CD14-positive monocyte (primary cell): ENCODE results near the gene HS6ST3. TPM values are rescaled to one million over a fixed set of nuclear protein-coding genes. Genes with fewer than 3 reads are reported as not detected.
"Not testable (repeated sequence)": the region's sequence is repeated elsewhere in the genome, so short reads cannot be mapped to it uniquely, and the experiment has no call there.

Experiments used
- DNase-seq, 3 donors: peaks; one replicate each; pipeline ENCODE4 v3.0.0-alpha.2; 2011 to 2022
- H2AFZ ChIP-seq: 2 replicates; pipeline ENCODE4 v1.6.0; 2012; ENCODE audit warnings: mild to moderate bottlenecking, low read depth, low read length, inconsistent platforms; ENCODE audit not compliant: insufficient read depth, poor library complexity, severe bottlenecking
- H3K27ac ChIP-seq, 2 donors: 1 replicate in 1 of 2; 2 replicates in 1 of 2; pipeline ENCODE4 v1.5.1; 2012 to 2013; ENCODE audit warnings: low read length in 2 of 2, control low read depth in 1 of 2, inconsistent platforms in 1 of 2, low read depth in 1 of 2, mild to moderate bottlenecking in 1 of 2
- H3K27me3 ChIP-seq, 2 donors: one replicate each; pipeline versions ENCODE4 v1.6.0 to v1.6.1; 2011 to 2013; ENCODE audit warnings: low read length in 2 of 2; ENCODE audit not compliant: control insufficient read depth in 2 of 2, insufficient read depth in 2 of 2
- H3K36me3 ChIP-seq, 2 donors: replicated peaks in 1 of 2; 1 replicate in 1 of 2; 2 replicates in 1 of 2; pipeline versions ENCODE4 v1.5.1 to v1.6.1; 2012 to 2013; ENCODE audit warnings: low read length in 2 of 2, control low read depth in 1 of 2, inconsistent platforms in 1 of 2, mild to moderate bottlenecking in 1 of 2; ENCODE audit not compliant: insufficient read depth in 2 of 2, control insufficient read depth in 1 of 2
- H3K4me1 ChIP-seq, 2 donors: 1 replicate in 1 of 2; 2 replicates in 1 of 2; pipeline versions ENCODE4 v1.5.1 to v1.6.1; 2012 to 2013; ENCODE audit warnings: low read length in 2 of 2, control low read depth in 1 of 2, inconsistent platforms in 1 of 2, mild to moderate bottlenecking in 1 of 2, moderate library complexity in 1 of 2; ENCODE audit not compliant: insufficient read depth in 2 of 2, control insufficient read depth in 1 of 2
- H3K4me2 ChIP-seq: replicated peaks from 2 replicates; pipeline ENCODE3; 2012; ENCODE audit warnings: low read length, moderate library complexity, mild to moderate bottlenecking; ENCODE audit not compliant: poor library complexity, severe bottlenecking; ENCODE audit errors: extremely low read depth
- H3K4me3 ChIP-seq, 3 experiments: fragments of 200-600 bp in 1 of 3; sonication (generic) in 1 of 3; replicated peaks in 1 of 3; 1 replicate in 2 of 3; 2 replicates in 1 of 3; pipeline ENCODE4 v1.5.1; 2011 to 2013; ENCODE audit warnings: low read length in 3 of 3, mild to moderate bottlenecking in 3 of 3, control low read depth in 2 of 3, low read depth in 2 of 3, inconsistent platforms in 1 of 3, moderate library complexity in 1 of 3
- H3K79me2 ChIP-seq: 2 replicates; pipeline ENCODE4 v1.6.0; 2012; ENCODE audit warnings: mild to moderate bottlenecking, control low read depth, inconsistent platforms, low read length, moderate library complexity; ENCODE audit not compliant: insufficient read depth
- H3K9ac ChIP-seq: 2 replicates; pipeline ENCODE4 v1.6.0; 2017; ENCODE audit warnings: low read length, mild to moderate bottlenecking; ENCODE audit not compliant: insufficient read depth, poor library complexity, severe bottlenecking
- H3K9me3 ChIP-seq, 2 donors: replicated peaks in 1 of 2; 1 replicate in 1 of 2; 2 replicates in 1 of 2; pipeline versions ENCODE4 v1.5.1 to v1.6.1; 2012 to 2013; ENCODE audit warnings: low read length in 2 of 2, control low read depth in 1 of 2; ENCODE audit not compliant: control insufficient read depth in 1 of 2, insufficient read depth in 1 of 2
- H4K20me1 ChIP-seq: 2 replicates; pipeline ENCODE4 v1.6.0; 2012; ENCODE audit warnings: mild to moderate bottlenecking, low read length, control low read depth, moderate library complexity; ENCODE audit not compliant: insufficient read depth
- H3K27ac Mint-ChIP-seq, 7 donors: one replicate each; pipeline ENCODE4 v1.8.0; 2020; ENCODE audit warnings: mild to moderate bottlenecking in 7 of 7, mixed read lengths in 7 of 7, moderate library complexity in 6 of 7, inconsistent platforms in 2 of 7
- H3K27me3 Mint-ChIP-seq, 3 donors: one replicate each; pipeline ENCODE4 v1.8.0; 2021 to 2022; ENCODE audit warnings: low read depth in 3 of 3, mild to moderate bottlenecking in 3 of 3, mixed read lengths in 3 of 3, moderate library complexity in 3 of 3, inconsistent platforms in 1 of 3
- H3K36me3 Mint-ChIP-seq, 2 donors: one replicate each; pipeline ENCODE4 v1.8.0; 2020; ENCODE audit warnings: mixed read lengths in 2 of 2, inconsistent platforms in 1 of 2, mild to moderate bottlenecking in 1 of 2
- H3K4me1 Mint-ChIP-seq: one replicate; pipeline ENCODE4 v1.8.0; 2020; ENCODE audit warnings: mild to moderate bottlenecking, mixed read lengths
- H3K4me3 Mint-ChIP-seq, 2 donors: one replicate each; pipeline ENCODE4 v1.8.0; 2020; ENCODE audit warnings: mild to moderate bottlenecking in 2 of 2, mixed read lengths in 2 of 2, moderate library complexity in 1 of 2
- H3K9me3 Mint-ChIP-seq, 7 donors: one replicate each; pipeline ENCODE4 v1.8.0; 2020 to 2022; ENCODE audit warnings: mixed read lengths in 7 of 7, mild to moderate bottlenecking in 6 of 7, moderate library complexity in 6 of 7, inconsistent platforms in 2 of 7
- WGBS: methylation state at CpG from one replicate; pipeline ENCODE4 v1.1.5; 2013; ENCODE audit warnings: missing lambda C conversion rate; ENCODE audit not compliant: insufficient coverage; 5-methylcytosine and 5-hydroxymethylcytosine counted together
- intact Hi-C, 2 donors: fragments of 100-400 bp; cut with micrococcal nuclease; formaldehyde crosslinking; loops; one replicate each; pipeline versions ENCODE4 v1.15.0 to v1.15.1; 2023
- polyA plus RNA-seq, 3 donors: library from polyadenylated mRNA; depleted of rRNA in 1 of 3; unstranded in 2 of 3; stranded (reverse) in 1 of 3; fragments of 300-500 nt in 2 of 3; fragments of >200 nt in 1 of 3; fragmentation: Illumina TruSeq in 2 of 3; gene quantifications; 1 replicate in 2 of 3; 2 replicates in 1 of 3; pipeline ENCODE4 v1.2.3, GENCODE V29; 2012 to 2021
- TF ChIP-seq, protein P1 (sequence below): fragments of 200-600 bp; IDR thresholded peaks from one replicate; pipeline ENCODE4 v1.8.0; 2022; ENCODE audit warnings: antibody characterized with exemption, mild to moderate bottlenecking

The HS6ST3 gene
- polyA plus RNA-seq, 3 donors = not detected

DNA sequence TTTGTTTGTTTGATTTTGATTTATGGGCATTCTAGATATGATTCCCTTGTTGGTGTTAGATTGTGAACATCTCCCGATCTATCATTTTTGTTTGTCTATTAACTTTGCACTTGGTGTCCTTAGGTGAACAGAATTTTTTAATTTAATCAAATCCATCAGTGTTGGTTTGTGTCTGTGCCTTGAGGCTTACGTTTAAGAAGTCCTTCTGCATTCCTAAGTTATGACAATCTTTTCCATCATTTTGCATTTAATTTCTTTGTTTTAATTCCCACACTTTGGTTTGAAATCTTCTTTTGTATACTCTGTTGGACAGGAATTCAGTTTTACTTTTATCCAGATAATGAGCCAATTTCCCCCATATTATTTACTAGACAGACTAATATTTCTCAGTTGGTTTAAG is 421.7 kb downstream of the HS6ST3 start:
- no peak overlapping the region for H3K4me3 Mint-ChIP-seq
- H3K27me3 ChIP-seq = no peaks in the 10 kb centered on the region
- TF ChIP-seq, protein P1, sequence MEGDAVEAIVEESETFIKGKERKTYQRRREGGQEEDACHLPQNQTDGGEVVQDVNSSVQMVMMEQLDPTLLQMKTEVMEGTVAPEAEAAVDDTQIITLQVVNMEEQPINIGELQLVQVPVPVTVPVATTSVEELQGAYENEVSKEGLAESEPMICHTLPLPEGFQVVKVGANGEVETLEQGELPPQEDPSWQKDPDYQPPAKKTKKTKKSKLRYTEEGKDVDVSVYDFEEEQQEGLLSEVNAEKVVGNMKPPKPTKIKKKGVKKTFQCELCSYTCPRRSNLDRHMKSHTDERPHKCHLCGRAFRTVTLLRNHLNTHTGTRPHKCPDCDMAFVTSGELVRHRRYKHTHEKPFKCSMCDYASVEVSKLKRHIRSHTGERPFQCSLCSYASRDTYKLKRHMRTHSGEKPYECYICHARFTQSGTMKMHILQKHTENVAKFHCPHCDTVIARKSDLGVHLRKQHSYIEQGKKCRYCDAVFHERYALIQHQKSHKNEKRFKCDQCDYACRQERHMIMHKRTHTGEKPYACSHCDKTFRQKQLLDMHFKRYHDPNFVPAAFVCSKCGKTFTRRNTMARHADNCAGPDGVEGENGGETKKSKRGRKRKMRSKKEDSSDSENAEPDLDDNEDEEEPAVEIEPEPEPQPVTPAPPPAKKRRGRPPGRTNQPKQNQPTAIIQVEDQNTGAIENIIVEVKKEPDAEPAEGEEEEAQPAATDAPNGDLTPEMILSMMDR = no peak
- no peak for DNase-seq
- no peaks in the 10 kb centered on the region for H3K4me1 Mint-ChIP-seq
- H3K36me3 ChIP-seq = no peaks in the 10 kb centered on the region
- no peak overlapping the region for H3K27ac Mint-ChIP-seq
- H3K4me2 ChIP-seq = no peak overlapping the region
- no peak overlapping the region for H3K9ac ChIP-seq
- no peaks in the 10 kb centered on the region for H3K36me3 Mint-ChIP-seq
- no CpG with 5 or more reads among the region's 2 CpGs for whole genome bisulfite sequencing
- no peak overlapping the region for H3K27ac ChIP-seq
- H3K4me1 ChIP-seq = no peaks in the 10 kb centered on the region
- peaks cover 0 to 2% (median 0%) of the 10 kb centered on the region in 3 donors for H3K27me3 Mint-ChIP-seq
- peaks cover 0 to 5% (median 3%) of the 10 kb centered on the region in 7 donors for H3K9me3 Mint-ChIP-seq
- no peak overlapping the region for H2AFZ ChIP-seq
- H3K4me3 ChIP-seq = no peak overlapping the region
- H3K79me2 ChIP-seq = no peaks in the 10 kb centered on the region
- intact Hi-C loops = no loop called here
- H3K9me3 ChIP-seq = peaks cover 8 to 9% of the 10 kb centered on the region in 2 donors
- no peaks in the 10 kb centered on the region for H4K20me1 ChIP-seq

DNA sequence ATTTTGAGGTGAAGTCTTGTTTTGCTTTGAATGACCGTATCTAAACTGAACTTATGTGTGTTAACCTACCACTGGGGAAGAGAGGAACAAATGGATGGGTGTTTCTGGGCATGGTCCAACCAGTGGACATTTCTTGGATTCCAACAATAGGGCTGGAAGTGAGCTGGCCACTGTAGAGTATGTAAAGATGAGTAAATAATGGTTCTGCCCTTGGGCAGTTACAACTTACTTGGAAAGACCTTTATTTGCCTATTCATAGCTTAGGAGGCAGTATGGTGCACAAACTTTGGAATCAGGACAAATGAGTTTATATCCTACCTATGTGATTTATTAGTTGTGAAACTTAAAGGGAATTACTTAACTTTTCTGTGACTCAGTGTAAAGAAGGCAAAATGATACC is 429.5 kb downstream of the HS6ST3 start:
- Mint-ChIP-seq H3K27me3 (no peaks in the 10 kb centered on the region), H3K27ac (no peak overlapping the region), H3K9me3 (peaks cover 2 to 17% (median 9%) of the 10 kb centered on the region in 7 donors), H3K4me3 (no peak overlapping the region), H3K36me3 (no peaks in the 10 kb centered on the region), H3K4me1 (no peaks in the 10 kb centered on the region)
- no CpG with 5 or more reads among the region's 1 CpG for WGBS
- Histone ChIP-seq H3K4me1 (no peaks in the 10 kb centered on the region), H3K27me3 (no peaks in the 10 kb centered on the region), H3K27ac (no peak overlapping the region), H3K9ac (no peak overlapping the region), H3K36me3 (no peaks in the 10 kb centered on the region), H3K4me3 (no peak overlapping the region), H4K20me1 (no peaks in the 10 kb centered on the region), H3K4me2 (no peak overlapping the region), H2AFZ (no peak overlapping the region), H3K9me3 (peaks cover 2 to 13% of the 10 kb centered on the region in 2 donors), H3K79me2 (no peaks in the 10 kb centered on the region)
- TF ChIP-seq, protein P1 = no peak
- intact Hi-C loops = no loop called here
- DNase-seq = no peak

DNA sequence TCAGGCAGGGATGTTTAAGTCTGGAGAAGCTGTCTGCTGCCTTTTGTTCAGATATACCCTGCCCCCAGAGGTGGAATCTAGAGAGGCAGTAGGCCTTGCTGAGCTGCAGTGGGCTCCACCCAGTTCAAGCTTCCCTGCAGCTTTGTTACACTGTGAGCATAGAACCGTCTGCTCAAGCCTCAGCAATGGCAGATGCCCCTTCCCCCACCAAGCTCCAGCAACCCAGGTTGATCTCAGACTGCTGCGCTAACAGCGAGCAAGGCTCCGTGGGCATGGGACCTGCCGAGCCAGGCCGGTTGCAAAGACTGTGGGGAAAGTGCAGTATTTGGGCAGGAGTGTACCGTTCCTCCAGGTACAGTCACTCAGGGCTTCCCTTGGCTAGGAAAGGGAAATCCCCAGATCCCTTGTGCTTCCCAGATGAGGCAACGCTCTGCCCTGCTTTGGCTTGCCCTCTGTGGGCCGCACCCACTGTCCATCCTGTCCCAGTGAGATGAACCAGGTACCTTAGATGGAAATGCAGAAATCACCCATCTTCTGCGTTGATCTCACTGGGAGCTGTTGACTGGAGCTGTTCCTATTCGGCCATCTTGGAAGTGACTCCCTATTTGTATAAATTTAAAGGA is 434.6 kb downstream of the HS6ST3 start:
- H3K36me3 Mint-ChIP-seq, H3K27ac ChIP-seq, H3K4me3 Mint-ChIP-seq, H3K9me3 ChIP-seq, DNase-seq, H3K4me3 ChIP-seq, H3K9ac ChIP-seq, H4K20me1 ChIP-seq, H2AFZ ChIP-seq, H3K4me2 ChIP-seq, H3K27me3 ChIP-seq, H3K79me2 ChIP-seq, H3K4me1 ChIP-seq, intact Hi-C loops, H3K4me1 Mint-ChIP-seq, H3K27ac Mint-ChIP-seq, H3K27me3 Mint-ChIP-seq, H3K36me3 ChIP-seq: not testable (repeated sequence)
- 91% methylated on average over 9 of the region's 11 CpGs for WGBS
- H3K9me3 Mint-ChIP-seq = peaks cover 4 to 16% (median 9%) of the 10 kb centered on the region in 7 donors
